ENCODE data around the gene TSEN2. TPM values are rescaled to one million over a fixed set of nuclear protein-coding genes. Genes with fewer than 3 reads are reported as not detected.
A peak's percentile ranks its signal among the peaks of the same experiment; 100 is the strongest.

The TSEN2 gene
- total and polyA plus RNA-seq, 9 of the 15 experiments (the other 6 are each of a cell fraction or from before 2014, with no cell fraction given), result 38.5 to 76.3 (median 46.6) TPM

- Histone ChIP-seq H3K9ac (ENCODE audit: insufficient read depth in 1 of 2, low read depth in 2 of 2, low read length in 2 of 2) (peak overlapping the region; percentile 87 to 98), H4K20me1 (replicated peaks; ENCODE audit: control insufficient read depth, insufficient read depth, low read length) (no peaks in the 10 kb centered on the region), H3K27me3 (ENCODE audit: control insufficient read depth in 2 of 2, insufficient read depth in 2 of 2, low read length in 2 of 2) (peaks cover 0 to 5% of the 10 kb centered on the region in 2 experiments; a peak in 2 of 5 replicates), H3K4me3 (peak overlapping the region; percentile 82), H2AFZ (ENCODE audit: low read depth, low read length) (peak overlapping the region; percentile 99), H3K4me2 (ENCODE audit: insufficient read depth, low read length) (peak overlapping the region; percentile 94), H3K4me1 (replicated peaks in 1 of 2; ENCODE audit: control insufficient read depth in 2 of 2, insufficient read depth in 2 of 2, low read length in 2 of 2) (peaks cover 19 to 22% of the 10 kb centered on the region in 2 experiments), H3K27ac (ENCODE audit: extremely low read depth, low read depth, low read length) (no peak overlapping the region; the same call in 2 of the 3 replicates), H3K36me3 (ENCODE audit: control insufficient read depth, insufficient read depth, low read length) (peaks cover 28% of the 10 kb centered on the region), H3K9me1 (ENCODE audit: control insufficient read depth, insufficient read depth, low read length) (no peaks in the 10 kb centered on the region), H3K79me2 (ENCODE audit: control insufficient read depth, insufficient read depth, low read length) (peaks cover 44% of the 10 kb centered on the region), H3K9me3 (replicated peaks; ENCODE audit: control insufficient read depth, insufficient read depth, low read depth, low read length) (no peaks in the 10 kb centered on the region)
- no peak for ATAC-seq
- no peak for DNase-seq (ENCODE audit: extremely low read depth in 1 of 4, low spot score in 3 of 4)
- in situ Hi-C loops (cut with MboI), result loop anchor here (5.0 kb wide), 1 partner anchor 347 kb away; no protein-coding TSS in a partner anchor
- no TSS peak for BruUV-seq (replicated peaks)
- intact Hi-C loops (cut with micrococcal nuclease), result loop anchor here (2.0 to 10.0 kb wide), 4 partner anchors 238 to 511 kb away; no protein-coding TSS in a partner anchor
- 7% methylated on average over 8 of the region's 10 CpGs for WGBS (ENCODE audit: insufficient coverage, low coverage, missing lambda C conversion rate)
- CTCF ChIA-PET (ENCODE audit: low intra/inter-chr PET ratio), result no interaction called here
- FAIRE-seq, result no peak
- POLR2A ChIA-PET, result interaction anchor here (0.8 to 2.6 kb wide), 8 partner anchors 10 to 316 kb away, joined by 3 to 8 read pairs (median 3); no protein-coding TSS in a partner anchor
- no peak for TF ChIP-seq GABPB2 (CRISPR knock-in tag; conservative IDR thresholded peaks at IDR 0.05)
- TF ChIP-seq, protein P1, sequence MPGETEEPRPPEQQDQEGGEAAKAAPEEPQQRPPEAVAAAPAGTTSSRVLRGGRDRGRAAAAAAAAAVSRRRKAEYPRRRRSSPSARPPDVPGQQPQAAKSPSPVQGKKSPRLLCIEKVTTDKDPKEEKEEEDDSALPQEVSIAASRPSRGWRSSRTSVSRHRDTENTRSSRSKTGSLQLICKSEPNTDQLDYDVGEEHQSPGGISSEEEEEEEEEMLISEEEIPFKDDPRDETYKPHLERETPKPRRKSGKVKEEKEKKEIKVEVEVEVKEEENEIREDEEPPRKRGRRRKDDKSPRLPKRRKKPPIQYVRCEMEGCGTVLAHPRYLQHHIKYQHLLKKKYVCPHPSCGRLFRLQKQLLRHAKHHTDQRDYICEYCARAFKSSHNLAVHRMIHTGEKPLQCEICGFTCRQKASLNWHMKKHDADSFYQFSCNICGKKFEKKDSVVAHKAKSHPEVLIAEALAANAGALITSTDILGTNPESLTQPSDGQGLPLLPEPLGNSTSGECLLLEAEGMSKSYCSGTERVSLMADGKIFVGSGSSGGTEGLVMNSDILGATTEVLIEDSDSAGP (CRISPR knock-in tag; IDR thresholded peaks at IDR 0.05), result 0 out of 2 replicates have a peak, but pooled peaks have one; percentile 23
- TF ChIP-seq C11orf30 (IDR thresholded peaks at IDR 0.05; ENCODE audit: low read depth), result no peak
- no peak for TF ChIP-seq NFE2 (IDR thresholded peaks at IDR 0.05; ENCODE audit: low read depth)
- no peak for TF ChIP-seq POLR2AphosphoS2 (IDR thresholded peaks at IDR 0.05; ENCODE audit: low read length)
- no peak for TF ChIP-seq RBBP5 (IDR thresholded peaks at IDR 0.05; ENCODE audit: borderline replicate concordance, insufficient read depth, low read length, poor library complexity, severe bottlenecking)
- no peak for TF ChIP-seq RBM25 (IDR thresholded peaks at IDR 0.05; ENCODE audit: low read depth, low read length, severe bottlenecking)
- TF ChIP-seq POLR2B (IDR thresholded peaks at IDR 0.05; ENCODE audit: low read depth, partially characterized antibody), result no peak
- TF ChIP-seq ZKSCAN1 (IDR thresholded peaks at IDR 0.05; ENCODE audit: low read depth, low read length), result no peak
- TF ChIP-seq HDGF (IDR thresholded peaks at IDR 0.05), result no peak
- TF ChIP-seq RFX7 (CRISPR knock-in tag; IDR thresholded peaks at IDR 0.05), result no peak
- TF ChIP-seq NFATC3 (IDR thresholded peaks at IDR 0.05), result no peak
- no peak for TF ChIP-seq POLR2A (conservative IDR thresholded peaks at IDR 0.05)
- no peak for TF ChIP-seq NR4A1 (CRISPR knock-in tag; IDR thresholded peaks at IDR 0.05)
- 0 out of 2 replicates have a peak, but pooled peaks have one; percentile 61 for TF ChIP-seq NR4A1 (tag; IDR thresholded peaks at IDR 0.05)
- no peak for TF ChIP-seq MXD1 (CRISPR knock-in tag; IDR thresholded peaks at IDR 0.05; ENCODE audit: borderline replicate concordance, poor library complexity, severe bottlenecking)
- TF ChIP-seq SMAD1 (IDR thresholded peaks at IDR 0.05; ENCODE audit: low read depth, low read length, partially characterized antibody), result no peak
- TF ChIP-seq HDAC8 (tag; IDR thresholded peaks at IDR 0.05), result peak; percentile 51; the same call in 1 of the 2 replicates
- TF ChIP-seq TCF3 (CRISPR knock-in tag; IDR thresholded peaks at IDR 0.05), result no peak
- TF ChIP-seq, protein P2, sequence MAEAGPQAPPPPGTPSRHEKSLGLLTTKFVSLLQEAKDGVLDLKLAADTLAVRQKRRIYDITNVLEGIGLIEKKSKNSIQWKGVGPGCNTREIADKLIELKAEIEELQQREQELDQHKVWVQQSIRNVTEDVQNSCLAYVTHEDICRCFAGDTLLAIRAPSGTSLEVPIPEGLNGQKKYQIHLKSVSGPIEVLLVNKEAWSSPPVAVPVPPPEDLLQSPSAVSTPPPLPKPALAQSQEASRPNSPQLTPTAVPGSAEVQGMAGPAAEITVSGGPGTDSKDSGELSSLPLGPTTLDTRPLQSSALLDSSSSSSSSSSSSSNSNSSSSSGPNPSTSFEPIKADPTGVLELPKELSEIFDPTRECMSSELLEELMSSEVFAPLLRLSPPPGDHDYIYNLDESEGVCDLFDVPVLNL (CRISPR knock-in tag; IDR thresholded peaks at IDR 0.05; ENCODE audit: low read depth), result peak; percentile 64; the same call in 1 of the 2 replicates
- no peak for TF ChIP-seq ZNF695 (CRISPR knock-in tag; IDR thresholded peaks at IDR 0.05)
- no peak for TF ChIP-seq ZBTB8A (IDR thresholded peaks at IDR 0.05; ENCODE audit: partially characterized antibody)
- no peak for TF ChIP-seq ILK (tag; IDR thresholded peaks at IDR 0.05; ENCODE audit: borderline replicate concordance, low read depth)
Observed at GRCh38 chr3:12483872-12484197, 445 bp upstream of the TSEN2 start.

Data from K562 (cell line).